Hematopoietic multipotent progenitor cell treated with erythropoietin and hydrocortisone succinate and interleukin-3 and kit ligand, for 6 days (in vitro differentiated cells): ENCODE measurements around the gene SASH1.
"Not testable (repeated sequence)": the region's sequence is repeated elsewhere in the genome, so short reads cannot be mapped to it uniquely, and the experiment has no call there.

Experiments used
- DNase-seq: peaks from one replicate; pipeline ENCODE4 v3.0.0-alpha.2; 2015

SASH1 gene

DNA sequence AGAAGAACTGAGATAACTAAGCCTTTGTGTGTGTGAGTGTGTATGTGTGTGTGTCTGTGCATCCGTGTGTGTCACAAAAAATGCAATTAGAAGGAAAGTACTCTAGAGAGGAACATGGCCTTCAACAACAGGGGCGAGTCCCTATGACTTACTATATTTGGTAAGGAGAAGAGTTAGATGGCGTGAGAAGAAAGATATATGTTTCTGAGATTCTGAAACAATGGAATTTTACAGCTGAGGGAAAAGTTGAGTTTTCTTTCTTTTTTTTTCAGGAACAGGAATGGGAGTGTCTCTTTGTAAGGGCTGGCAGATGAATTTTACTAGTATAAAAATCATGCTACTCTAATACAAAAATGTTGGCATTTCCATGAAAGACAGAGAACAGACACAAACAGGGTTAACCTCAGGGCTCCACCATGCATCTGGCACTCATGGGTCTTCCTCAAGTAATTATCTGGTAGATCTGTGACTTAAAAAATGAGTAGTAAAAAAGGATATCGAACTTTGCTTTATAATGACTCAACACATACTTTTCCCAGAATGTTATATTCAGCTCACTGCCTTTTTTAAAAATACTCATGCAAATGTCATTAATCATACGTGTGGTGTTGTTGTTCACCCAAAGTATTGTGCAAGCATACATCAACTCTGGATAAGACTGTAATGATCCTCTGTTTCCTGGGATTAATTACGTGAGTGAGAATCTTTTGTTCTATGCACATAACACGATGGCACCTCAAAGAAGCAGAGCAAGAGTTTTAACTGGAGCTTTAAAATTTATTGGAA, 12.8 kb upstream of the SASH1 start:
- no peak for DNase-seq

GRCh38 chr6:148332088-148332487, 10.6 kb upstream of the SASH1 start:
- DNase-seq, result no peak

DNA sequence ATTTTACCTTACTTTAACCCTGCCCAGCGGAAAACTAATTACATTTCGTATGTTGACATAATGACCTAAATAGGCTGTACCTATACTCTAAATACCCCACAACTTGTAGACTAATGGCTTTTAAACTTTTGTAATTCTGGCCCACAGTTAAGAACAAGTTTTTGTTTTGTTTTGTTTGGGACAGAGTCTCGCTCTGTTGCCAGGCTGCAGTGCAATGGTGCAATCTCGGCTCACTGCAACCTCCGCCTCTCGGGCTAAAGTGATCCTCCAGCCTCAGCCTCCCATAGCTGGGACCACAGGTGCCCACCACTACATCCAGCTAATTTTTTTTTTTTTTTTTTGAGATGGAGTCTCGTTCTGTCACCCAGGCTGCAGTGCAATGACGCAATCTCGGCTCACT, 5.7 kb upstream of the SASH1 start:
- no peak for DNase-seq

GRCh38 chr6:148339766-148340165, 2.9 kb upstream of the SASH1 start:
- no peak for DNase-seq

- DNase-seq, result no peak
Measured at GRCh38 chr6:148340586-148341297, 1.9 kb upstream of the SASH1 start.

GRCh38 chr6:148342100-148342349, 613 bp upstream of the SASH1 start:
- no peak for DNase-seq

DNA sequence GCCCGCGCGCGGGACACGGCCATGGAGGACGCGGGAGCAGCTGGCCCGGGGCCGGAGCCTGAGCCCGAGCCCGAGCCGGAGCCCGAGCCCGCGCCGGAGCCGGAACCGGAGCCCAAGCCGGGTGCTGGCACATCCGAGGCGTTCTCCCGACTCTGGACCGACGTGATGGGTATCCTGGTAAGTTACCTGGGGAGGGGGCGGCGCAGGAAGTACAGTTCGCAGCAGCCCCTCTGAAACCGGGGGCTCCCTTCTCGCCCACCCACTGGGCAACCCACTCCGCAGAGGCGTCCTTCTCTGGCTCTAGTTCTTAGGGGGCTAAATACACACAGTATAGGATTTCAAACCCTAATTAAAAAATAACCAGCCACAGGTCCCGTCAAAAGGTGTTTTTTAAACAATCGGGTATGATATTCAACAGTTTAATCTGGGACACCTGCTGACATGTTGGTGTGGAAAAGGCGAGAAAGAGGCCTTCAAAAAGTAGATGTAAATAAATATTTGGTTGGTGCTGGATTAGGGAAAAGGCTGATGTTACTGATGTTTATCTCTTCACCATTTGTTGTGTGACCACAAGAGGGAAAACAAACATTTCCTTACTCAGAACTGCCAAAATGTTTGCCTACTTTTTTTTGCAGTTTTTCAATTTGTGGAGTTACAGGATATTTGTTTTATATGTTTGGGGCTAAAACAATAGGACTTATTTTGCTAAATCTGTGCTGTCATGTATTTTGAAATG, 577 bp downstream of the SASH1 start:
- DNase-seq, result no peak

DNA sequence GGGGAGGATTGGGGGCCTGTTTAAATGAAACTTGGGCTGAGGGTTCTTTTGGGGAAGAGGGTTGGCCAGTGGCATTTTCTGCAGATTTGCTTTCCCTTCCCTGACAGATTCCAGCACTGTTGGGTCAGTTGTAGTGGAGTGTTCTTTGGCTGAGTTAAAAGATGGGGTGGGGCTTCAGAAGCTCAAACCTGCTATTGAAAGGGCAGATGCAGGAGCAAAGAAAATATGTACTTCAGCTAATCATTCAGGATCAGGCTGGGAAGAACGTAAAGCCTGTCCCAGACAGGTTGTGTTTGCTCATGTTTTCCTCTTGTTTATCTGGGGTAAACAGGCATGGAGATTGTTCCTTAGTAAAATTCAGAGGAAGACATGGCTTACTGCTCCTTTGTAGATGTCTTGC, 2.5 kb downstream of the SASH1 start:
- DNase-seq, result no peak

DNA sequence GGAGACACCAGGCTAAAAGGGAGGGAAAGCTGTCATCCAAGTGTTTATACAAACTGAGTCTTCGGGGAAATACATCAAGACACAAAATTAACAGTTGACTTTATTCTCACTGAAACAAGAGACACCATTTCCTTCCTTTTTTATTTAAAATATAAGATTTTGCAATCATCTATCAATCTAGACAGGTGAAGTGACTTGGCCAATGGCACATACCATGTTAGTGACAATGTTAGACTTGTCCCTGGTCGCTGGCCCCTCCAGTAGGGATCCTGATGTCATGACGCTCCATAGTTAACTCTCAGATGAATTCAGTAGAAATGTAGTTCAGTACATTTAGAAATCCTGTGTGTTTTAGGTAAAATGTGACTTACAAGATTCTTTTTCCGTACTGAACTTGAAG, 2.9 kb downstream of the SASH1 start:
- DNase-seq, result no peak

DNA sequence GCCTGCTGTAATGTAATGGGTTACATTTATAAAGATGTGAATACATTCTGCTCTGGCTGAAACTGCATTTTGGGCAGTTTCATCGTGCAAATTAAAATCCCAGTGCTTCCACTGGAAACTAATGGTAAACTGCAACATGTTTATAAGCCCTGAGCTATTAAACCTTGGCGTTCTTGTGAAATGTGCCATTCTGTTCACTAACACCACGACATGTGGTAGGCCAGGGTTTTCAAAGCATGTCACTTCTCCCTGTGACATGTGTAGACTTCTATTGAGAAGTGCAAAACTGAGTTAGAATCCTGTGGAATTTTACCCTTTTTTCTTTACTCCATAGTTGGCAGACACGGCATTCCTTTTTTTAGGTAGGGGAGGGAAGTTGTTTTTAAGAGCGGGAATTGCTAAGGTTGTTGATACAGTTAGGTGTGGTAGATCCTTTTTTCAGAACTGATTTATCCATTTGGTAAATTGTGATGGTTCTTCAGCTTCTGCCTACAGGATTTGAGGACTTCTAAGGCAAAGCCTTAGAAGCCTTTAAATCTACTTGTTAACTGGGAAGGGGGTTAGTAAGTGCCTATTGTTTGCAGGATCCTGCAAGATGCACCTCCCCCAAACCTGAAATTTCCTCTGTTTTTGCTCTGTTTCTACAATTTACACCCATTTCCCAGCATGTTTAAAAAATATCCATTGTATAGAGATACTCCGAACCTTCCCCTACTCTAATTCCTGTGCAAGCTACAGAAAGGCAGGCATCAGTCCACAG, 4.2 kb downstream of the SASH1 start:
- no peak for DNase-seq

GRCh38 chr6:148347441-148348054, 4.9 kb downstream of the SASH1 start:
- DNase-seq, result no peak

GRCh38 chr6:148348335-148348734, 5.7 kb downstream of the SASH1 start:
- DNase-seq, result no peak

GRCh38 chr6:148348778-148349177, 6.1 kb downstream of the SASH1 start:
- no peak for DNase-seq

DNA sequence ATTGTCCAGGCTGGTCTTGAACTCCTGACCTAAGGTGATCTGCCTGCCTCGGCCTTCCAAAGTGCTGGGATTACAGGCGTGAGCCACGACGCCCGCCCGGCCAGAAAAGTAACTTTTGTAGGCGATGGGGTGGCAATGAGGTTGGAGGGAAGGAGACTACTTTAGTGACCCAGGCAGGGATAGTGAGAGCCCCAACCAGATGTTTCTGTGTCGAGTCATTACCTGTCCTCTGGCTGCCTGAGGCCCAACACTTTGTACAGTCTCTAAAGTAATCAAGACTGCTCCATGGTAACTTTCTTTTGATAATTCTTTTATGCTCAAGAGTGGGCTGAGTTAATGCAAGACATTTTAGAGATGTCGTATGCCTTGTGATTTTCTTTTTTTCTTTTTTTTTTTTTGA, 6.8 kb downstream of the SASH1 start:
- DNase-seq, result no peak

DNA sequence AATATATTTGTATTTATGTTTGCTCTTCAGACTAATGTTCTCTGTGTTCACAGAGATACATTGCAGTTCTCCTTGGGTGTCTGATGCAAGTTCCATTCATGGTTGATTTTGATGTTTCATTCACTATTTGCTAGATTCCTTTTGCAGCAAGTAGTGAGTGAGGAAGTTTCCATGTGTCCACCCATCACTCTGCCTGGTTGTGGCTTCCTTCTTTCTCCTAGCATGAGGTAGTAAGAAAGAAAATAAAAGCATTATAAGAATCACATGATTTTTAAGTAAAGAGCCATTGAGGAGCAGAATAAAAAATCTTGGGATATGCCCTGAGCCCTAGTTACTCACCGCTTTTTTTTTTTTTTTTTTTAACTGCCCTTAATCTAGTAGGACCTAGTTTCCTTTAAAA, 8.7 kb downstream of the SASH1 start:
- no peak for DNase-seq

GRCh38 chr6:148352421-148352820, 9.8 kb downstream of the SASH1 start:
- not testable (repeated sequence) for DNase-seq

GRCh38 chr6:148358196-148358785, 15.7 kb downstream of the SASH1 start:
- no peak for DNase-seq

DNA sequence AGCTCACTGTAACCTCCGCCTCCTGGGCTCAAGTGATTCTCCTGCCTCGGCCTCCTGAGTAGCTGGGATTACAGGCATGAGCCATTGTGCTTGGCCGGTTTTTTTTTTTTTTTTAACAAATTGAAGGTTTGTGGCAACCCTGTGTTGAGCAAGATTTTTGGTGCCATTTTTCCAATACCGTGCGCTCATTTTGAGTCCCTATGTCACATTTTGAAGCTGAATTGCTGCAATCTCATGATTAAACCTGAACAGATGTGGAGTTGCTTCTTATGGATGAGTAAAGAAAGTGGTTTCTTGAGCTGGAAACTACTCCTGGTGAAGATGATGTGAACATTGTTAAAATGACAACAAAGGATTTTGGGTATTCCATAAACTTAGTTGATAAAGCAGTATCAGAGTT, 16.6 kb downstream of the SASH1 start:
- no peak for DNase-seq

GRCh38 chr6:148364056-148364824, 21.6 kb downstream of the SASH1 start:
- DNase-seq, result no peak

DNA sequence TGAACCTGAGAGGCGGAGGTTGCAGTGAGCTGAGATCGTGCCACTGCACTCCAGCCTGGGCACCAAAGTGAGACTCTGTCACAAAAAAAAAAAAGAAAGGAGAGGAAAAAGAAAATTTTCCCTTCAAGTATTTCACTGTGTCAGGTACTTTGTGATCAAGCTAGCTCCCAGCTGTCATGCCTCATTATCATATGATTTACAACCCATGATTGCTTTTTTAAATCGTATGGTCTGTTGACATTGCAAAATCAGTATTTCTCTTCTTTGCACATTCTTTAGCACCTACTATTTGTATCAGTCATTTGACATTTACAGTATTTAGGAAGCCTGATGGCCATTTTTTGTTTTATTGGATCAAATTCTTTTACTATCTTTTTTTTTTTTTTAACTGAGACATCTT, 22.4 kb downstream of the SASH1 start:
- no peak for DNase-seq

DNA sequence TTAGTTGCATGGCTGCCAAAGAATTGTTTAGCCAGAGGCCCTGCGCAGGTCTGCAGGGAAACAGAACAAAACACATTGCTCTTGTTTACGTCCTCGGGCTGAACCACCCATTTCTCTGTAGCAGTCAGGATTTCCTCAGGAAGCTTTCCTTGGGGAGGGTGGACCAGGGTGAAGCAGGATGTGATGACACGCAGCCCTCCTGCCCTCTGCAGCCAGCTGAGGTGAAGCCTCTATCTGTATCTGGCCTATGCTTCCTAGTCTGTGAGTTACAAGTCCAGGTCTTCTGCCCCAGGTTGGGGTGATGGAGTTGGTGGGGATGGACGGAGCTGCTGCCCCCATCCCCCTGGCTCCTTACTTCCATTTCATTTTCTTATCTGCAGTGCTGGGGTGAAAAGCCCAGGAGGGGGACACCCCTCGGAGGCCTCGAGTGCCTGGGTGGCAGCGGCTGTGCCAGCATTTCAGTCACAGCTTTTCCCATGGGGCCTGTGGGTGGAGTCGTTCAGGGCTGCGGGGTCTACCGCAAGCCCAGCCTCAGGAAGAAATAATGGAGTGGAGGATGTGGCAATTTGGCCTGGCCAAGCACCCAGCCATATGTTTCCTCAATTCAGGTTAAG, 24.9 kb downstream of the SASH1 start:
- no peak for DNase-seq
